ENCODE data around the gene VILL. TPM values are rescaled to one million over a fixed set of nuclear protein-coding genes. Genes with fewer than 3 reads are reported as not detected.

VILL gene
- total and polyA plus RNA-seq, 4 donors, result 3.9 to 37.1 (median 13.1) TPM

- DNase-seq (peak; percentile 28 to 53), ATAC-seq (ENCODE audit: low FRiP score) (no peak)
- intact Hi-C loops (cut with DNase I), result no loop called here
- no peak overlapping the region for H3K4me3 ChIP-seq (ENCODE audit: low read length in 2 of 2)
- no peak overlapping the region for H3K27ac ChIP-seq (ENCODE audit: low read depth in 1 of 2, low read length in 2 of 2)
- no peaks in the 10 kb centered on the region for H3K4me1 ChIP-seq (ENCODE audit: control insufficient read depth in 1 of 2, insufficient read depth in 2 of 2, low read length in 2 of 2)
- H3K36me3 ChIP-seq (ENCODE audit: control insufficient read depth in 1 of 2, insufficient read depth in 2 of 2, low read length in 1 of 2), result no peaks in the 10 kb centered on the region
- no peaks in the 10 kb centered on the region for H3K9me3 ChIP-seq (ENCODE audit: control insufficient read depth, low read length)
- 89 to 92% methylated on average over 6 of the region's 6 CpGs for WGBS, 2 donors
- H3K27me3 ChIP-seq (ENCODE audit: control insufficient read depth in 1 of 2, insufficient read depth in 2 of 2, low read length in 1 of 2), result no peaks in the 10 kb centered on the region
Measured at GRCh38 chr3:37999836-38000235, 9.2 kb downstream of the VILL start.

GRCh38 chr3:38000242-38000916, 9.8 kb downstream of the VILL start:
- H3K4me1 ChIP-seq (ENCODE audit: control insufficient read depth in 1 of 2, insufficient read depth in 2 of 2, low read length in 2 of 2), result no peaks in the 10 kb centered on the region
- intact Hi-C loops (cut with DNase I), result no loop called here
- WGBS, 2 donors, result 94 to 95% methylated on average over 6 of the region's 6 CpGs

GRCh38 chr3:38000965-38001455, 10.4 kb downstream of the VILL start:
- H3K4me3 ChIP-seq (ENCODE audit: low read length in 2 of 2), result no peak overlapping the region
- no peaks in the 10 kb centered on the region for H3K36me3 ChIP-seq (ENCODE audit: control insufficient read depth in 1 of 2, insufficient read depth in 2 of 2, low read length in 1 of 2)
- no peak overlapping the region for H3K27ac ChIP-seq (ENCODE audit: low read depth in 1 of 2, low read length in 2 of 2)
- ATAC-seq (ENCODE audit: low FRiP score) (no peak), DNase-seq (peak in 1 of 2 donors; percentile 67)
- intact Hi-C loops (cut with DNase I), result no loop called here
- 95 to 97% methylated on average over 6 of the region's 6 CpGs for WGBS, 2 donors
- H3K27me3 ChIP-seq (ENCODE audit: control insufficient read depth in 1 of 2, insufficient read depth in 2 of 2, low read length in 1 of 2), result no peaks in the 10 kb centered on the region
- H3K4me1 ChIP-seq (ENCODE audit: control insufficient read depth in 1 of 2, insufficient read depth in 2 of 2, low read length in 2 of 2), result no peaks in the 10 kb centered on the region
- no peaks in the 10 kb centered on the region for H3K9me3 ChIP-seq (ENCODE audit: control insufficient read depth, low read length)

More at GRCh38 chr3:38000242-38000916, 9.8 kb downstream of the VILL start:
- DNase-seq (peak; percentile 37 to 49), ATAC-seq (ENCODE audit: low FRiP score) (no peak)
- H3K27me3 ChIP-seq (ENCODE audit: control insufficient read depth in 1 of 2, insufficient read depth in 2 of 2, low read length in 1 of 2), result no peaks in the 10 kb centered on the region
- H3K9me3 ChIP-seq (ENCODE audit: control insufficient read depth, low read length), result no peaks in the 10 kb centered on the region
- H3K4me3 ChIP-seq (ENCODE audit: low read length in 2 of 2), result no peak overlapping the region
- H3K27ac ChIP-seq (ENCODE audit: low read depth in 1 of 2, low read length in 2 of 2), result no peak overlapping the region
- no peaks in the 10 kb centered on the region for H3K36me3 ChIP-seq (ENCODE audit: control insufficient read depth in 1 of 2, insufficient read depth in 2 of 2, low read length in 1 of 2)

GRCh38 chr3:38001456-38002081, 11.0 kb downstream of the VILL start:
- H3K27me3 ChIP-seq (ENCODE audit: control insufficient read depth in 1 of 2, insufficient read depth in 2 of 2, low read length in 1 of 2), result no peaks in the 10 kb centered on the region
- H3K9me3 ChIP-seq (ENCODE audit: control insufficient read depth, low read length), result no peaks in the 10 kb centered on the region
- DNase-seq (peak; percentile 42 to 71), ATAC-seq (ENCODE audit: low FRiP score) (no peak)
- WGBS, 2 donors, result 80% methylated on average over 9 of the region's 9 CpGs
- no peaks in the 10 kb centered on the region for H3K4me1 ChIP-seq (ENCODE audit: control insufficient read depth in 1 of 2, insufficient read depth in 2 of 2, low read length in 2 of 2)
- H3K36me3 ChIP-seq (ENCODE audit: control insufficient read depth in 1 of 2, insufficient read depth in 2 of 2, low read length in 1 of 2), result no peaks in the 10 kb centered on the region
- intact Hi-C loops (cut with DNase I), result no loop called here
- H3K4me3 ChIP-seq (ENCODE audit: low read length in 2 of 2), result no peak overlapping the region
- no peak overlapping the region for H3K27ac ChIP-seq (ENCODE audit: low read depth in 1 of 2, low read length in 2 of 2)

GRCh38 chr3:38002291-38002876, 11.8 kb downstream of the VILL start:
- Histone ChIP-seq H3K9me3 (ENCODE audit: control insufficient read depth, low read length) (no peaks in the 10 kb centered on the region), H3K27me3 (ENCODE audit: control insufficient read depth in 1 of 2, insufficient read depth in 2 of 2, low read length in 1 of 2) (no peaks in the 10 kb centered on the region), H3K4me3 (ENCODE audit: low read length in 2 of 2) (no peak overlapping the region), H3K27ac (ENCODE audit: low read depth in 1 of 2, low read length in 2 of 2) (no peak overlapping the region), H3K4me1 (ENCODE audit: control insufficient read depth in 1 of 2, insufficient read depth in 2 of 2, low read length in 2 of 2) (no peaks in the 10 kb centered on the region), H3K36me3 (ENCODE audit: control insufficient read depth in 1 of 2, insufficient read depth in 2 of 2, low read length in 1 of 2) (no peaks in the 10 kb centered on the region)
- 90% methylated on average over 6 of the region's 6 CpGs for WGBS, 2 donors
- intact Hi-C loops (cut with DNase I), result no loop called here
- no peak for ATAC-seq (ENCODE audit: low FRiP score)
- DNase-seq, result peak; percentile 33 to 61

- Histone ChIP-seq H3K36me3 (ENCODE audit: control insufficient read depth in 1 of 2, insufficient read depth in 2 of 2, low read length in 1 of 2) (no peaks in the 10 kb centered on the region), H3K27ac (ENCODE audit: low read depth in 1 of 2, low read length in 2 of 2) (no peak overlapping the region), H3K4me1 (ENCODE audit: control insufficient read depth in 1 of 2, insufficient read depth in 2 of 2, low read length in 2 of 2) (no peaks in the 10 kb centered on the region), H3K9me3 (ENCODE audit: control insufficient read depth, low read length) (no peaks in the 10 kb centered on the region), H3K27me3 (ENCODE audit: control insufficient read depth in 1 of 2, insufficient read depth in 2 of 2, low read length in 1 of 2) (no peaks in the 10 kb centered on the region), H3K4me3 (ENCODE audit: low read length in 2 of 2) (no peak overlapping the region)
- DNase-seq (peak; percentile 43 to 67), ATAC-seq (ENCODE audit: low FRiP score) (no peak)
- intact Hi-C loops (cut with DNase I), result no loop called here
- WGBS, 2 donors, result 80 to 88% methylated on average over 9 of the region's 9 CpGs
Measured at GRCh38 chr3:38002940-38003339, 12.4 kb downstream of the VILL start.

- intact Hi-C loops (cut with DNase I), result no loop called here
- Histone ChIP-seq H3K27ac (ENCODE audit: low read depth in 1 of 2, low read length in 2 of 2) (no peak overlapping the region), H3K36me3 (ENCODE audit: control insufficient read depth in 1 of 2, insufficient read depth in 2 of 2, low read length in 1 of 2) (no peaks in the 10 kb centered on the region), H3K27me3 (ENCODE audit: control insufficient read depth in 1 of 2, insufficient read depth in 2 of 2, low read length in 1 of 2) (no peaks in the 10 kb centered on the region), H3K4me3 (ENCODE audit: low read length in 2 of 2) (no peak overlapping the region), H3K4me1 (ENCODE audit: control insufficient read depth in 1 of 2, insufficient read depth in 2 of 2, low read length in 2 of 2) (no peaks in the 10 kb centered on the region), H3K9me3 (ENCODE audit: control insufficient read depth, low read length) (no peaks in the 10 kb centered on the region)
- 20 to 26% methylated on average over 7 of the region's 7 CpGs for WGBS, 2 donors
- ATAC-seq (ENCODE audit: low FRiP score) (peak; percentile 62), DNase-seq (peak; percentile 75 to 92)
Measured at GRCh38 chr3:38003371-38003816, 12.8 kb downstream of the VILL start.

- H3K4me1 ChIP-seq (ENCODE audit: control insufficient read depth in 1 of 2, insufficient read depth in 2 of 2, low read length in 2 of 2), result no peaks in the 10 kb centered on the region
- intact Hi-C loops (cut with DNase I), result no loop called here
- DNase-seq (peak; percentile 15 to 50), ATAC-seq (ENCODE audit: low FRiP score) (no peak)
- H3K27ac ChIP-seq (ENCODE audit: low read depth in 1 of 2, low read length in 2 of 2), result peak overlapping the region in 1 of 2 donors; percentile 2
- 62 to 64% methylated on average over 10 to 11 of the region's 11 CpGs for WGBS, 2 donors
- no peaks in the 10 kb centered on the region for H3K27me3 ChIP-seq (ENCODE audit: control insufficient read depth in 1 of 2, insufficient read depth in 2 of 2, low read length in 1 of 2)
- no peak overlapping the region for H3K4me3 ChIP-seq (ENCODE audit: low read length in 2 of 2)
- H3K9me3 ChIP-seq (ENCODE audit: control insufficient read depth, low read length), result no peaks in the 10 kb centered on the region
- H3K36me3 ChIP-seq (ENCODE audit: control insufficient read depth in 1 of 2, insufficient read depth in 2 of 2, low read length in 1 of 2), result no peaks in the 10 kb centered on the region
Measured at GRCh38 chr3:38003817-38004414, 13.3 kb downstream of the VILL start.

All from aorta (tissue), 5 donors.